Fibroblast of mammary gland (primary cell): ENCODE data around the gene KCNQ1.

Experiments used
- DNase-seq: peaks from one replicate; pipeline ENCODE4 v3.0.0-alpha.2; 2010; ENCODE audit warnings: low read depth
- H3K4me3 ChIP-seq: 2 replicates; pipeline ENCODE4 v1.5.1; 2011; ENCODE audit warnings: low read depth, mild to moderate bottlenecking, low read length, moderate library complexity; ENCODE audit not compliant: control insufficient read depth
- TF ChIP-seq, protein P1 (sequence below): conservative IDR thresholded peaks from 2 replicates; pipeline ENCODE4 v1.5.1; 2011; ENCODE audit warnings: low read depth, low read length, inconsistent platforms; ENCODE audit not compliant: control insufficient read depth, insufficient read depth

Gene KCNQ1

DNA sequence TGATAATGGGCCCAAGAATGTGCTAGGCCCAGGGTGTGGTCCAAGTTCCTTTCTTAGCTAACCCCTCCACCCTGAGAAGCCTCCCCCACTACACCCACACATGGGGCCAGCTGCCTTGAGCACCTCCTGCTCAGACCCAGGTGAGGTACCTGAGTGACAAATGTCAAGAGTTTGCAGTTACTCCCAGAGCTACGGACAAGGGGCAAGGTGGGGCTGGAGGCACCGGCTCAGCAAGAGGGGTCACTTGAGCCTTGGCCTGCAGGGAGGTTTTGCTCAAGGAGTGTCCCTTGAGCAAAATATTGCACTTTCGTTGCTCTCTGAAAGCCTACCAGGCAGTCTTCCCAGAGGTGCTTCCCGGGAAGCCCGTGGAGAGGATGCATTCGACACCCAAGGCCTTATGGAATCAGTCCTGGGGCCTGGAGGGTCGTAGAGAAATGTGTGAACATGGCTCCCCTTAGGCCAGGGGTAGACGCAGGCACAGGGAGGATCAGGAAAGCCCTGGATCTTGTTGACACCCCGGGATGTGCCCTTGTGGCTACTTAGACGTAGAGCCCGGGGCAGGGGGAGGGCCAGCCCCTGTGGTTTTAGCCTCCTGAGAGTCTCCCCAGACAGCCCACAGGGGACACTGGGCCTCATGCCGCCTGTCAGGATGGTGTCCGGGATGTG, 114.2 kb downstream of the KCNQ1 start:
- TF ChIP-seq, protein P1, sequence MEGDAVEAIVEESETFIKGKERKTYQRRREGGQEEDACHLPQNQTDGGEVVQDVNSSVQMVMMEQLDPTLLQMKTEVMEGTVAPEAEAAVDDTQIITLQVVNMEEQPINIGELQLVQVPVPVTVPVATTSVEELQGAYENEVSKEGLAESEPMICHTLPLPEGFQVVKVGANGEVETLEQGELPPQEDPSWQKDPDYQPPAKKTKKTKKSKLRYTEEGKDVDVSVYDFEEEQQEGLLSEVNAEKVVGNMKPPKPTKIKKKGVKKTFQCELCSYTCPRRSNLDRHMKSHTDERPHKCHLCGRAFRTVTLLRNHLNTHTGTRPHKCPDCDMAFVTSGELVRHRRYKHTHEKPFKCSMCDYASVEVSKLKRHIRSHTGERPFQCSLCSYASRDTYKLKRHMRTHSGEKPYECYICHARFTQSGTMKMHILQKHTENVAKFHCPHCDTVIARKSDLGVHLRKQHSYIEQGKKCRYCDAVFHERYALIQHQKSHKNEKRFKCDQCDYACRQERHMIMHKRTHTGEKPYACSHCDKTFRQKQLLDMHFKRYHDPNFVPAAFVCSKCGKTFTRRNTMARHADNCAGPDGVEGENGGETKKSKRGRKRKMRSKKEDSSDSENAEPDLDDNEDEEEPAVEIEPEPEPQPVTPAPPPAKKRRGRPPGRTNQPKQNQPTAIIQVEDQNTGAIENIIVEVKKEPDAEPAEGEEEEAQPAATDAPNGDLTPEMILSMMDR, result no peak
- no peak overlapping the region for H3K4me3 ChIP-seq
- DNase-seq, result no peak

DNA sequence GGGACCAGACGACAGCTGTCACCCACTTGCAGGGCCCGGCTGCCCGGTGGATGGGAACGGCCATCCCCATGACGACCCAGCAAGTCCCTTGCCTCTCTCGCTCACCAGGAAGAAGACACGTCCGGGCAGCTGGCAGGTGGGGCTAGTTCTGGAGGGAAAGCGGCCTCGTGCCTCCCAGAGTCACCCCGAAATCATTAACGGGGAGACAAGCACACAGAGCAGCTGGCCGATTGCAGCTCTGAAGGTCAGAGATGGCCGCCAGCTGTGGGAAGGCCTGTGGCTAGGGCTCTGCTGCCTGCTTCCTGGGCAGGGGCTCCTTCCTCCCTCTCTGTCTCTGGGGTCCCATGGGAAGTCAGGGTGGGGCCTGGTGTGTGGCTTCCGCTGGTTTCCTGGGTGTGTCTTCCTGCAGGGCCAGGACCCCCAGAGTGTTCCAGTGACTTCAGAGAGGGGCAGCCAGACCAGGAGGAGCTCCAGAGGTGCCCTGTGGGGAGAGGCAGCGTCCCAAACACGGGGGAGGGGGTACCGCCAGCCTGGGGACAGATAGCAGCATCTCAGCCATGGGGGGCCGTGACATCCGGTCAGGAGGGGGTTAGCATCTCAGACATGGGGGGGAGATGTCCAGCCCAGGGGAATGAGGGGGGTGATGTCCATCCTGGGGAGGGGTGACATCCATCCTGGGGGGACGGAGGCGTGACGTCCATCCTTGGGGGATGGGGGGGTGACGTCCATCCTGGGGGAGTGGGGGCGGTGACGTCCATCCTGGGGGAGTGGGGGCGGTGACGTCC, 114.9 kb downstream of the KCNQ1 start:
- TF ChIP-seq, protein P1, result no peak
- no peak for DNase-seq
- no peak overlapping the region for H3K4me3 ChIP-seq

DNA sequence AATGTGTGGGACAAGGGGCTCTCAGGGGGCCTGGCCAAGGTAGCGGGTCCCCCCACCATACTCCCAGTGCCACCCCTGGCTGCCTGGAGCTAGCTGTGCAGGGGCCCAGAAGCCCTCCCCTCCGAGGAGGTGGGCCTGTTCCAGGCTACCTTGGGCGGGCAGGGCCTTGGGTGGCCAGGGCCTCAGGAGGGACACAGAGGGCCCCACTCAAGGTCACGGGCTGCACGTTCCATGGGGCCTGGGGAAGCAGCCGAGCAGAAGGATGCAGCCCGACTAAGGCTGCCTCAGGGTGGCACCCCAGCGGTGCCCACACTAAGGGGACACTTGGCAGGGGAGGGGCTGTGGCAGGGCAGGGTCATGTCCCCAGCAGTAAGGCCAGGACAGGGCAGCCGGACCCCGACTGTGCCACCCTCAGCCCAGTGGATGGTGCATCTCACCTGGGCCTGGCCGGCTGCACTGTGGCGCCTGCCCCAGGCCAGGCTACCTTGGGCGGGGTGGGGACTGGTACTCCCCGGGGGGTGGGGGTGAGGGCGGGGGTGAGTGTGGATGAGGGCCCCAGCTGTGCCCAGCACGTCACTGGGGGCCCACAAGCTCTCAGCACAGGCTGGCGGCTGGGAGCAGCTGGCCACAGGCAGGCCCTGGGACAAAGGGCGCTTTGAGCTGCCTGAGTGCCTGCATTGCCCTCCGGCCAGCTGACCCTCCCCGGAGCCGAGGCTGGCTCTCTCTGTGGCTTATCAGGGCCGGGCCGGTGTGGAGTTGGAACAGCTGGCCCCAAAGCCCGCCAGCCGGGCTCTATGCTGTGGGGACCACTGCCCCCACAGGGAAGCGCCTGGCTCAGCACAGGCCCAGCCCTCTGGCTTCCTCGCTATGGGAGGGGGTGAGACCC, 117.1 kb downstream of the KCNQ1 start:
- H3K4me3 ChIP-seq, result no peak overlapping the region
- DNase-seq, result no peak
- TF ChIP-seq, protein P1, result no peak

DNA sequence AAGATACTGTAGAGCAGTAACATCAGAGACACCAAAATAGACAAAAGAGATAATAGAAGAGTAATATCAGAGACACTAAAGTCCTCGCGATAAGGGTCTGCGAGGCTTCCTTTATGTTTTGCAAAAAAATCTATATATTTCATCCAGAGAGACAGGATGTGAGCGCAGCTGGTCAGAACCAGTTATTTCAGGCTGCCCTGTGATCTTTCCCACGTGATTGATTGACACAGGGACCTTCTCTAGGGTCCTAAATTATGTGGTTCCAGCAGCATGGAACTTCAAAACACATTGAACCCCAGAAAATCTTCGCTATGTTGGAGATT, 118.0 kb downstream of the KCNQ1 start:
- DNase-seq, result no peak
- TF ChIP-seq, protein P1, result no peak
- H3K4me3 ChIP-seq, result no peak overlapping the region

DNA sequence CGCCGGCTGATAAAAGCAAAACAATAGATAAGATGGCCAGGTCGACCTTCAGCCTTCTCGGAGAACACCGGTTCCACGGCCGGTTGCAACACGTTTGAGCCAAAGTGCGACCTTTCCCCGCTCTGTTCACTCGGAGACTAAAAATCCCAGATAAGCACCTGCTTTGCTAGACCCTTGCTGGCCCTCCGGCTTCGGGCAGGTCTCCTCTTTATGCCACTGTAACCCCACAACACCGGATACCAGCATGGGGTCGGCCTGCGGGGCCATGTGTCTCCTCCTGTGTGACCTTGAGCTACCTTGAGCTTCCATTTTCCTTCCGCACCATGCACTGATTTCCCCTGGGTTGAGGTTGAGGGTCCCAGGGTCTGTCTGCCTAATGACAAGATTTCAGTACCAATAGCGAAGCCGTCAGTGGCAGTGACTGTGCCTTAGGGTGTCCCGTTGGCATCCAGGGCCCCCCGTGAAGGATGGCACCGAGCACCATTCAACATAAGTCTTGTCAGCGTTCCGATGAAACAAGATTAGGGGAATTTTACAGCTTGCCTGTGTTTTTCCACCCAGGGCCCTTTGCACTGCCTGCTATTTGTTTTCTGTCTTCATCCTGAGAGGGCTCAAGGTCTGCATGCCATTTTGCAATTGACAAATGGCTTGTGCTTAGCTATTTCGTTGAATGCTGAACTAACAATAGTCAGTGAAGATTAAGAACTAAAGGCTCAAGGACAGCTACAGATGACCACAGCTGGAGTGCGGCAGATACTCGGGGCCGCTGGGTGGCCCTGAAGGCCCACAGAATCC, 118.6 kb downstream of the KCNQ1 start:
- H3K4me3 ChIP-seq, result no peak overlapping the region
- TF ChIP-seq, protein P1, result no peak
- no peak for DNase-seq

DNA sequence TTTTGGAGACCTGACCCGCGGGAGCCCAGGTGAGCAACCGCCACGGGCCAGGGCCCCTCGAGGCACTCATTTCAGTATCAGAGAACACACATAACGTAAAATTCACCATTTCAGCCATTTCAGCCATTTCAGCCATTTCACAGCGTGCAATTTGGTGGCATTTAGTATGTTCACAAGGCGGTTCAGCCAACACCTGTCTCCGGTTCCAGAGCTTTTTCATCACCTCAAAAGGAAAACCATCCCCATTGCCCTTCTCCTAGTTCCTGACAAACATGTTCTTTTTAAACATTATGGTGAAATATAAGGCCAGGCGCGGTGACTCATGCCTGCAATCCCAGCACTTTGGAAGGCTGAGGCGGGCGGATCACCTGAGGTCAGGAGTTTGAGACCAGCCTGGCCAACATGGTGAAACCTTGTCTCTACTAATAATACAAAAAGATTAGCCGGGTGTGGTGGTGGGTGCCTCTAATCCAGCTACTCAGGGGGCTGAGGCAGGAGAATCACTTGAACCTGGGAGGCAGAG, 119.3 kb downstream of the KCNQ1 start:
- H3K4me3 ChIP-seq, result no peak overlapping the region
- TF ChIP-seq, protein P1, result no peak
- no peak for DNase-seq
